CD14-positive monocyte (primary cell): ENCODE results near the gene DCAF4. TPM values are rescaled to one million over a fixed set of nuclear protein-coding genes. Genes with fewer than 3 reads are reported as not detected.

Experiments used
- DNase-seq, 3 donors: peaks; one replicate each; pipeline ENCODE4 v3.0.0-alpha.2; 2011 to 2022
- H2AFZ ChIP-seq: 2 replicates; pipeline ENCODE4 v1.6.0; 2012; ENCODE audit warnings: mild to moderate bottlenecking, low read depth, low read length, inconsistent platforms; ENCODE audit not compliant: insufficient read depth, poor library complexity, severe bottlenecking
- H3K27ac ChIP-seq, 2 donors: 1 replicate in 1 of 2; 2 replicates in 1 of 2; pipeline ENCODE4 v1.5.1; 2012 to 2013; ENCODE audit warnings: low read length in 2 of 2, control low read depth in 1 of 2, inconsistent platforms in 1 of 2, low read depth in 1 of 2, mild to moderate bottlenecking in 1 of 2
- H3K27me3 ChIP-seq, 2 donors: one replicate each; pipeline versions ENCODE4 v1.6.0 to v1.6.1; 2011 to 2013; ENCODE audit warnings: low read length in 2 of 2; ENCODE audit not compliant: control insufficient read depth in 2 of 2, insufficient read depth in 2 of 2
- H3K36me3 ChIP-seq, 2 donors: replicated peaks in 1 of 2; 1 replicate in 1 of 2; 2 replicates in 1 of 2; pipeline versions ENCODE4 v1.5.1 to v1.6.1; 2012 to 2013; ENCODE audit warnings: low read length in 2 of 2, control low read depth in 1 of 2, inconsistent platforms in 1 of 2, mild to moderate bottlenecking in 1 of 2; ENCODE audit not compliant: insufficient read depth in 2 of 2, control insufficient read depth in 1 of 2
- H3K4me1 ChIP-seq, 2 donors: 1 replicate in 1 of 2; 2 replicates in 1 of 2; pipeline versions ENCODE4 v1.5.1 to v1.6.1; 2012 to 2013; ENCODE audit warnings: low read length in 2 of 2, control low read depth in 1 of 2, inconsistent platforms in 1 of 2, mild to moderate bottlenecking in 1 of 2, moderate library complexity in 1 of 2; ENCODE audit not compliant: insufficient read depth in 2 of 2, control insufficient read depth in 1 of 2
- H3K4me2 ChIP-seq: replicated peaks from 2 replicates; pipeline ENCODE3; 2012; ENCODE audit warnings: low read length, moderate library complexity, mild to moderate bottlenecking; ENCODE audit not compliant: poor library complexity, severe bottlenecking; ENCODE audit errors: extremely low read depth
- H3K4me3 ChIP-seq, 3 experiments: fragments of 200-600 bp in 1 of 3; sonication (generic) in 1 of 3; replicated peaks in 1 of 3; 1 replicate in 2 of 3; 2 replicates in 1 of 3; pipeline ENCODE4 v1.5.1; 2011 to 2013; ENCODE audit warnings: low read length in 3 of 3, mild to moderate bottlenecking in 3 of 3, control low read depth in 2 of 3, low read depth in 2 of 3, inconsistent platforms in 1 of 3, moderate library complexity in 1 of 3
- H3K79me2 ChIP-seq: 2 replicates; pipeline ENCODE4 v1.6.0; 2012; ENCODE audit warnings: mild to moderate bottlenecking, control low read depth, inconsistent platforms, low read length, moderate library complexity; ENCODE audit not compliant: insufficient read depth
- H3K9ac ChIP-seq: 2 replicates; pipeline ENCODE4 v1.6.0; 2017; ENCODE audit warnings: low read length, mild to moderate bottlenecking; ENCODE audit not compliant: insufficient read depth, poor library complexity, severe bottlenecking
- H3K9me3 ChIP-seq, 2 donors: replicated peaks in 1 of 2; 1 replicate in 1 of 2; 2 replicates in 1 of 2; pipeline versions ENCODE4 v1.5.1 to v1.6.1; 2012 to 2013; ENCODE audit warnings: low read length in 2 of 2, control low read depth in 1 of 2; ENCODE audit not compliant: control insufficient read depth in 1 of 2, insufficient read depth in 1 of 2
- H4K20me1 ChIP-seq: 2 replicates; pipeline ENCODE4 v1.6.0; 2012; ENCODE audit warnings: mild to moderate bottlenecking, low read length, control low read depth, moderate library complexity; ENCODE audit not compliant: insufficient read depth
- H3K27ac Mint-ChIP-seq, 7 donors: one replicate each; pipeline ENCODE4 v1.8.0; 2020; ENCODE audit warnings: mild to moderate bottlenecking in 7 of 7, mixed read lengths in 7 of 7, moderate library complexity in 6 of 7, inconsistent platforms in 2 of 7
- H3K27me3 Mint-ChIP-seq, 3 donors: one replicate each; pipeline ENCODE4 v1.8.0; 2021 to 2022; ENCODE audit warnings: low read depth in 3 of 3, mild to moderate bottlenecking in 3 of 3, mixed read lengths in 3 of 3, moderate library complexity in 3 of 3, inconsistent platforms in 1 of 3
- H3K36me3 Mint-ChIP-seq, 2 donors: one replicate each; pipeline ENCODE4 v1.8.0; 2020; ENCODE audit warnings: mixed read lengths in 2 of 2, inconsistent platforms in 1 of 2, mild to moderate bottlenecking in 1 of 2
- H3K4me1 Mint-ChIP-seq: one replicate; pipeline ENCODE4 v1.8.0; 2020; ENCODE audit warnings: mild to moderate bottlenecking, mixed read lengths
- H3K4me3 Mint-ChIP-seq, 2 donors: one replicate each; pipeline ENCODE4 v1.8.0; 2020; ENCODE audit warnings: mild to moderate bottlenecking in 2 of 2, mixed read lengths in 2 of 2, moderate library complexity in 1 of 2
- H3K9me3 Mint-ChIP-seq, 7 donors: one replicate each; pipeline ENCODE4 v1.8.0; 2020 to 2022; ENCODE audit warnings: mixed read lengths in 7 of 7, mild to moderate bottlenecking in 6 of 7, moderate library complexity in 6 of 7, inconsistent platforms in 2 of 7
- CTCF ChIP-seq: fragments of 200-600 bp; IDR thresholded peaks from one replicate; pipeline ENCODE4 v1.8.0; 2022; ENCODE audit warnings: antibody characterized with exemption, mild to moderate bottlenecking
- WGBS: methylation state at CpG from one replicate; pipeline ENCODE4 v1.1.5; 2013; ENCODE audit warnings: missing lambda C conversion rate; ENCODE audit not compliant: insufficient coverage; 5-methylcytosine and 5-hydroxymethylcytosine counted together
- intact Hi-C, 2 donors: fragments of 100-400 bp; cut with micrococcal nuclease; formaldehyde crosslinking; loops; one replicate each; pipeline versions ENCODE4 v1.15.0 to v1.15.1; 2023
- polyA plus RNA-seq, 3 donors: library from polyadenylated mRNA; depleted of rRNA in 1 of 3; unstranded in 2 of 3; stranded (reverse) in 1 of 3; fragments of 300-500 nt in 2 of 3; fragments of >200 nt in 1 of 3; fragmentation: Illumina TruSeq in 2 of 3; gene quantifications; 1 replicate in 2 of 3; 2 replicates in 1 of 3; pipeline ENCODE4 v1.2.3, GENCODE V29; 2012 to 2021

Gene DCAF4
- polyA plus RNA-seq, 3 donors = 1.1 to 7.2 (median 2.3) TPM

DNA sequence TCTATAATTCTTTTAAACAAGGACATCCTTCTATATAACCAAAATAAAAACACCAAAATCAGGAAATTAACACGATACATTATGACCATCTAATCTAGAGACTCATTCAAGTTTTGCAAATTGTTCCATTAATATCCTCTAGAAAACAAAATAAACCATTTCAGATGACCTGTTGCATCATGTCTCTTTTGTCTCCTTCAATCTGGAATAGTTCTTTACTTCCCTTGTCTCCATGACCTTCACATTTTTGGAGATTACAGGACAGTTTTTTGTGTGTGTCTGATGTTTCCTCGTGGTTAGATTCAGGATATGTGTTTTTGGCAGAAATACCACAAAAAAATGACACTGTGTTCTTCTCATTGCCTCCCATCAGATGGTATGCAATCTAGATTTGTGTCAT, 12.5 kb upstream of the DCAF4 start:
- WGBS = no CpG with 5 or more reads among the region's 2 CpGs
- TF ChIP-seq CTCF = no peak
- H3K79me2 ChIP-seq = no peaks in the 10 kb centered on the region
- H4K20me1 ChIP-seq = no peaks in the 10 kb centered on the region
- no peak overlapping the region for H3K4me2 ChIP-seq
- no peak overlapping the region for H2AFZ ChIP-seq
- Mint-ChIP-seq H3K4me1 (no peaks in the 10 kb centered on the region), H3K27me3 (peaks cover 12 to 24% (median 14%) of the 10 kb centered on the region in 3 donors), H3K27ac (no peak overlapping the region), H3K4me3 (no peak overlapping the region), H3K9me3 (peaks cover 0 to 3% (median 0%) of the 10 kb centered on the region in 7 donors), H3K36me3 (no peaks in the 10 kb centered on the region)
- H3K36me3 ChIP-seq = no peaks in the 10 kb centered on the region
- H3K4me3 ChIP-seq = no peak overlapping the region
- no peak overlapping the region for H3K9ac ChIP-seq
- no peaks in the 10 kb centered on the region for H3K4me1 ChIP-seq
- peaks cover 5 to 9% of the 10 kb centered on the region in 2 donors for H3K27me3 ChIP-seq
- intact Hi-C loops = no loop called here
- H3K9me3 ChIP-seq = no peaks in the 10 kb centered on the region
- H3K27ac ChIP-seq = no peak overlapping the region
- DNase-seq = no peak

- no peak overlapping the region for H3K4me3 ChIP-seq
- H3K4me1 Mint-ChIP-seq = no peaks in the 10 kb centered on the region
- H3K4me3 Mint-ChIP-seq = no peak overlapping the region
- 72% methylated on average over 5 of the region's 6 CpGs for WGBS
- no peak overlapping the region for H2AFZ ChIP-seq
- H3K9me3 Mint-ChIP-seq = peaks cover 0 to 3% (median 0%) of the 10 kb centered on the region in 7 donors
- intact Hi-C loops = no loop called here
- H3K9ac ChIP-seq = no peak overlapping the region
- no peak overlapping the region for H3K27ac ChIP-seq
- no peaks in the 10 kb centered on the region for H3K4me1 ChIP-seq
- TF ChIP-seq CTCF = no peak
- no peaks in the 10 kb centered on the region for H3K9me3 ChIP-seq
- no peaks in the 10 kb centered on the region for H3K36me3 ChIP-seq
- peaks cover 13 to 15% of the 10 kb centered on the region in 2 donors for H3K27me3 ChIP-seq
- no peak overlapping the region for H3K27ac Mint-ChIP-seq
- no peaks in the 10 kb centered on the region for H3K79me2 ChIP-seq
- no peak overlapping the region for H3K4me2 ChIP-seq
- H3K36me3 Mint-ChIP-seq = no peaks in the 10 kb centered on the region
- no peak for DNase-seq
- no peaks in the 10 kb centered on the region for H4K20me1 ChIP-seq
- H3K27me3 Mint-ChIP-seq = peaks cover 17 to 32% (median 24%) of the 10 kb centered on the region in 3 donors
These were observed 10.1 kb upstream of the DCAF4 start for GRCh38 chr14:72916174-72916573.
